ENCODE measurements around the gene CDH4. TPM values are rescaled to one million over a fixed set of nuclear protein-coding genes. Genes with fewer than 3 reads are reported as not detected.

CDH4 gene
- total and polyA plus RNA-seq, 10 donors: 0.30 to 20.1 (median 7.7) TPM

DNA sequence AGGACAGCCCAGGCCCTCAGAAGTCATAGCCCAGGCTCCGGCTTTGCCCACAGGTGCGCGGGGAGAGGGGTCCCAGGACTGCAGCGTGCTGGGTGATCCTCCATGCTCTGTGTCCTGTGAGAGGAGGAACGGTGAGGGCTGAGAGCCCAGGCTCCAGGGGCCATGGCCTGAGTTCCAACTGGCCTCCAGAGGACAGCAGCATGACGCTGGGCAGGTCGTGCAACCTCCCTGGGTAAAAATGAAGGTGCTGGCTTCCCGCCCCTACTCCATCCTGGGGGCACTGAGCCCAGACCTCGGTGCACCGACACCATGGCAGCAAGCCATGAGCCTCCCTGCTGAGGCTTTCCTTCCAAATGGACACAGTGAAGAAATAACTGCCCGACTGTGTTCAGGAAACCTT, 508.3 kb downstream of the CDH4 start:
- intact Hi-C loops (cut with DNase I; ENCODE audit: low total_unique reads): no loop called here
- DNase-seq: peak; percentile 65
- Histone ChIP-seq H3K36me3 (no peaks in the 10 kb centered on the region), H3K4me1 (no peaks in the 10 kb centered on the region), H3K27ac (no peak overlapping the region), H3K9me3 (no peaks in the 10 kb centered on the region), H3K27me3 (replicated peaks in 1 of 7) (peaks cover 0 to 6% (median 0%) of the 10 kb centered on the region in 7 donors), H3K4me3 (no peak overlapping the region)
- WGBS, 5 donors: 81 to 86% (median 86%) methylated on average over 10 to 11 of the region's 11 CpGs
- TF ChIP-seq POLR2A (IDR thresholded peaks at IDR 0.05) (no peak), POLR2AphosphoS5 (IDR thresholded peaks at IDR 0.05) (no peak)
- TF ChIP-seq, protein P1, sequence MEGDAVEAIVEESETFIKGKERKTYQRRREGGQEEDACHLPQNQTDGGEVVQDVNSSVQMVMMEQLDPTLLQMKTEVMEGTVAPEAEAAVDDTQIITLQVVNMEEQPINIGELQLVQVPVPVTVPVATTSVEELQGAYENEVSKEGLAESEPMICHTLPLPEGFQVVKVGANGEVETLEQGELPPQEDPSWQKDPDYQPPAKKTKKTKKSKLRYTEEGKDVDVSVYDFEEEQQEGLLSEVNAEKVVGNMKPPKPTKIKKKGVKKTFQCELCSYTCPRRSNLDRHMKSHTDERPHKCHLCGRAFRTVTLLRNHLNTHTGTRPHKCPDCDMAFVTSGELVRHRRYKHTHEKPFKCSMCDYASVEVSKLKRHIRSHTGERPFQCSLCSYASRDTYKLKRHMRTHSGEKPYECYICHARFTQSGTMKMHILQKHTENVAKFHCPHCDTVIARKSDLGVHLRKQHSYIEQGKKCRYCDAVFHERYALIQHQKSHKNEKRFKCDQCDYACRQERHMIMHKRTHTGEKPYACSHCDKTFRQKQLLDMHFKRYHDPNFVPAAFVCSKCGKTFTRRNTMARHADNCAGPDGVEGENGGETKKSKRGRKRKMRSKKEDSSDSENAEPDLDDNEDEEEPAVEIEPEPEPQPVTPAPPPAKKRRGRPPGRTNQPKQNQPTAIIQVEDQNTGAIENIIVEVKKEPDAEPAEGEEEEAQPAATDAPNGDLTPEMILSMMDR (IDR thresholded peaks at IDR 0.05 in 8 of 11, conservative IDR thresholded peaks at IDR 0.05 in 3 of 11): no peak

DNA sequence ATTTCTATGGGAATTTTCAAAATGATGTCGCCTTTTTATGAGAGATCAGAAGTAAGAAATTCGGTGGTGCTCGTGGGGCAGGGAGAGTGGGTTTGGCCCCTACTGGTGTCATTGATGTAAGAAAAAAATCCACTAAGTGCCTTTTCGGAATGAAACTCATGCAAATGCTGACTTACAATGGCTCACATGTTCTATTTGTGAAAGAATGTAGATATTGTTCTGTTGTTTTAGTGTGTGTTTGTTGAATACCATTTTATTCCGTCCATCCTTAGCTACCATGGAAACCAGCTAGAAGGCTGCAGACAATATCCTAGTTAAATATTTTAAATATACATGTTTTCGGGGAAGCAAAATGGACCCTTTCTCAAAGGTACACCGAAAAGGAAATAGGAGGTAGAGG, 508.7 kb downstream of the CDH4 start:
- Histone ChIP-seq H3K36me3 (no peaks in the 10 kb centered on the region), H3K4me1 (no peaks in the 10 kb centered on the region), H3K9me3 (no peaks in the 10 kb centered on the region), H3K4me3 (no peak overlapping the region), H3K27ac (no peak overlapping the region), H3K27me3 (replicated peaks in 1 of 7) (peaks cover 0 to 6% (median 0%) of the 10 kb centered on the region in 7 donors)
- intact Hi-C loops (cut with DNase I; ENCODE audit: low total_unique reads): no loop called here
- 84 to 94% (median 90%) methylated on average over 7 of the region's 7 CpGs for WGBS, 5 donors
- TF ChIP-seq, protein P1 (IDR thresholded peaks at IDR 0.05 in 8 of 11, conservative IDR thresholded peaks at IDR 0.05 in 3 of 11): no peak
- TF ChIP-seq POLR2AphosphoS5 (IDR thresholded peaks at IDR 0.05) (no peak), POLR2A (IDR thresholded peaks at IDR 0.05) (no peak)
- no peak for DNase-seq

GRCh38 chr20:61761453-61762166, 509.5 kb downstream of the CDH4 start:
- H3K27ac ChIP-seq: no peak overlapping the region
- no peak overlapping the region for H3K4me3 ChIP-seq
- WGBS, 5 donors: 85 to 93% (median 89%) methylated on average over 19 to 25 of the region's 25 CpGs
- H3K36me3 ChIP-seq: no peaks in the 10 kb centered on the region
- H3K4me1 ChIP-seq: no peaks in the 10 kb centered on the region
- no peaks in the 10 kb centered on the region for H3K9me3 ChIP-seq
- peak; percentile 68 for DNase-seq
- TF ChIP-seq POLR2A (IDR thresholded peaks at IDR 0.05) (no peak), POLR2AphosphoS5 (IDR thresholded peaks at IDR 0.05) (no peak)
- TF ChIP-seq, protein P1 (IDR thresholded peaks at IDR 0.05 in 8 of 11, conservative IDR thresholded peaks at IDR 0.05 in 3 of 11): no peak
- H3K27me3 ChIP-seq (replicated peaks in 1 of 7): peaks cover 0 to 9% (median 0%) of the 10 kb centered on the region in 7 donors
- intact Hi-C loops (cut with DNase I; ENCODE audit: low total_unique reads): no loop called here

DNA sequence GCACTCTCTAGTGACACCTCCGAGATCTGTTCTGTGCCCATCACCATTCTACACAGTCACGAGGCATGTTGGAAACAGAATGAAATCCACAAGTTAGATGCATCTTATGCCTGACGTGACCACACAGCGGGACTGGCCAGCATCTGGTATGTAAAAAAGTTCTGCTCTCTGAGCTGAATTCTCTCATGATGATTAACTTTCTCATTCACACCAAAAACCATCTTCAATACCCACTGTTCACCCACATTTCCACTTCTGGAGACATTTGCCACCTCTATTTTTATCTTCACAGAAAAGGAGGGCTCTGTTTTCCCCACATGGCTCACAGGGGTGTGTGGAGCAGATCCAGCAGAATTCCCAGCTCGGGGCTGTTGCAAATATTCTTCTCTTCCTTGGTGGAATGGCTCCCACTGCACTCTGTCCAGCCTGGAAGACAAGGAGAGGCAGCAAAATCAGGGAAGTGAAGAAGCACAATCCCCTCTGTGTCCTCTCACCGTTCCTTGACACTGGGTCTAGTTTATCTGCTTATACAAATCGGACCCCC, 510.2 kb downstream of the CDH4 start:
- 71 to 85% (median 81%) methylated on average over 7 of the region's 7 CpGs for WGBS, 5 donors
- H3K27ac ChIP-seq: no peak overlapping the region
- intact Hi-C loops (cut with DNase I; ENCODE audit: low total_unique reads): no loop called here
- H3K9me3 ChIP-seq: no peaks in the 10 kb centered on the region
- H3K4me1 ChIP-seq: no peaks in the 10 kb centered on the region
- TF ChIP-seq POLR2A (IDR thresholded peaks at IDR 0.05) (no peak), POLR2AphosphoS5 (IDR thresholded peaks at IDR 0.05) (no peak)
- TF ChIP-seq, protein P1 (IDR thresholded peaks at IDR 0.05 in 8 of 11, conservative IDR thresholded peaks at IDR 0.05 in 3 of 11): no peak
- H3K36me3 ChIP-seq: no peaks in the 10 kb centered on the region
- H3K4me3 ChIP-seq: no peak overlapping the region
- peaks cover 0 to 12% (median 0%) of the 10 kb centered on the region in 7 donors for H3K27me3 ChIP-seq (replicated peaks in 1 of 7)
- DNase-seq: no peak
